VCaP (cell line): ENCODE data around the gene NEU2.

Source experiments
- H3K27ac ChIP-seq: fragments of 450-650 bp; 2 replicates; pipeline ENCODE4 v1.5.1; 2017
- TF ChIP-seq, protein P1 (sequence below): fragments of 450-650 bp; conservative IDR thresholded peaks from 2 replicates; pipeline ENCODE4 v1.5.1; 2017; ENCODE audit warnings: mild to moderate bottlenecking, moderate library complexity

The NEU2 gene

DNA sequence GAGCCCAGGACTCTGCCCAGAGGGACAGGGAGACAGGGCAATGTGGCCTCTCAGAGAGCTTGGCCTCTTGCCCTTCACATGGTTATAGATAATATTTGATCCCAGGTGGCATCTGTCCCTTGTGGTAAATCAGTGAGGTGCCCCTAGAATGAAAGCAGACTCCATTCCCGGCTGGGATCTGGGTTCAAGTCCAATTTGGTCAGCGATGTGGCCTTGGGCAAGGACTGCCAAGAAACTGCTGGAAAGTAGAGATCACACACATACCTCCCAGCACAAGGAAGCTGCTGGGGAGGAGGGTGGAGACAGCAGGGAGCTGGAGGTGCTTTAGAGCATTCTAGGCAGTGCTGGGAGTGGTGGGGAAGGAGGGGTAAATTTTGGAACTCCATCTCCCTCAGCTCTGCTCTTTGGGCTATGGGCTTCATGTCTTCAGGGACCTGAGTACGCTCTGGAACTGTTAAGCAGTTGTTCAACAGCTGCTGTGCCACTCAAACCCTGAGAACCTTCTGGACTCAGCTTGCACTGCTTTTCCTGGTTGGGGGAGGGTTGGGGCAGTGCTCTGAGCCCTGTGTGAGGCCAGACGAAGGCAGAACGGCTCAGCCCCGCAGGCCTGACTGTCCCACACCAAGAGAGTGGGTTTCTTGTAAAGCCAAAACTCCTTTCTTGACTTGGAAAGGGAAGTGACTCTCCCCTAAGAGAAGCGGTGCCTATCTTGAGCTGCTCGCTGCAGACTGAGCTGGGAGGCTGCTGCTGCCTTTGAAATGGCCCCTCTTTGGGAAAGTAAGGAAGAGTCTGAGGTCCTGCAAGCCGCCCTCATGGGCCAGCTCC lies 50.7 kb downstream of the NEU2 start:
- TF ChIP-seq, protein P1, sequence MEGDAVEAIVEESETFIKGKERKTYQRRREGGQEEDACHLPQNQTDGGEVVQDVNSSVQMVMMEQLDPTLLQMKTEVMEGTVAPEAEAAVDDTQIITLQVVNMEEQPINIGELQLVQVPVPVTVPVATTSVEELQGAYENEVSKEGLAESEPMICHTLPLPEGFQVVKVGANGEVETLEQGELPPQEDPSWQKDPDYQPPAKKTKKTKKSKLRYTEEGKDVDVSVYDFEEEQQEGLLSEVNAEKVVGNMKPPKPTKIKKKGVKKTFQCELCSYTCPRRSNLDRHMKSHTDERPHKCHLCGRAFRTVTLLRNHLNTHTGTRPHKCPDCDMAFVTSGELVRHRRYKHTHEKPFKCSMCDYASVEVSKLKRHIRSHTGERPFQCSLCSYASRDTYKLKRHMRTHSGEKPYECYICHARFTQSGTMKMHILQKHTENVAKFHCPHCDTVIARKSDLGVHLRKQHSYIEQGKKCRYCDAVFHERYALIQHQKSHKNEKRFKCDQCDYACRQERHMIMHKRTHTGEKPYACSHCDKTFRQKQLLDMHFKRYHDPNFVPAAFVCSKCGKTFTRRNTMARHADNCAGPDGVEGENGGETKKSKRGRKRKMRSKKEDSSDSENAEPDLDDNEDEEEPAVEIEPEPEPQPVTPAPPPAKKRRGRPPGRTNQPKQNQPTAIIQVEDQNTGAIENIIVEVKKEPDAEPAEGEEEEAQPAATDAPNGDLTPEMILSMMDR = no peak
- H3K27ac ChIP-seq = no peak overlapping the region

DNA sequence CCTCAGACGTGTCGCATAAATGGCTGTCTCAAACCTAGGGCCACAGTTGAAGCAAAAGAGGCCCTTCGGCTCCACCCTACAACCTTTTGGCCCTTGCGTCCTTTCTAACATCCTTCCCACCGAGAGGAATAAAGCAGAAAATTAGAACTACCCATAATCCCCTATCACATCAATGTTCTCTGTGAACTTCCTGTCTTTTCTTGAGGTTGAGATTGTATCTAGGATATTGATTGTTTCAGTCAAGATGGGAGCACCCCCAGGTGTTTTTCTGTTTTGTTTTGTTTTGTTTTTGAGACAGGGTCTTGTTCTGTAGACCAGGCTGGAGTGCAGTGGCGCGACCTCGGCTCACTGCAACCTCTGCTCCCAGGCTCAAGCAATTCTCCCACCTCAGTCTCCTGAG lies 51.3 kb downstream of the NEU2 start:
- H3K27ac ChIP-seq = no peak overlapping the region
- TF ChIP-seq, protein P1 = no peak

DNA sequence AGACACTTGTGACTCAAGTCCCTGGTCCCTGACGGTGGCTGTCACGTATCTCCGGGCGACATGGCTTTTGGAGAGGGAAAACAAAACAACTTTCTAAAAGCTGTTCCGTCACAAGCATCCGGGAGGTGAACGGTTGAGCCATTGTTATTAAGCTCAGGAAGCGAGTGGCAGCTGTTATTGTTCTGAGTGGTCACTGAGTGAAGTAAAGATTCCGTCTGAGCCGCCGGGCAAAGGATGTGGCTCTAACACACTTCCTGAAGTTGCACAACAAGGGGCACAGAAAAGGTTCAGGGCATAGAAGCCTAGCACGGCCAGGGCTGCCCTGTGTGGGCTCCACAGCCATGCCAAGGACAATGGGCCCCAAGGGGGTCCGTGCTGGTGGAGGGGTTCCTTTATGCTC lies 52.0 kb downstream of the NEU2 start:
- no peak overlapping the region for H3K27ac ChIP-seq
- TF ChIP-seq, protein P1 = no peak
